Fibroblast of pulmonary artery (primary cell): ENCODE data around the gene SLC7A9.

Source experiments
- DNase-seq: peaks from one replicate; pipeline ENCODE4 v3.0.0-alpha.2; 2010; ENCODE audit warnings: low read depth
- H3K4me3 ChIP-seq: replicated peaks from 2 replicates; pipeline ENCODE4 v1.5.1; 2011; ENCODE audit warnings: low read depth, mild to moderate bottlenecking, control low read depth, low read length, moderate library complexity
- TF ChIP-seq, protein P1 (sequence below): IDR thresholded peaks from 2 replicates; pipeline ENCODE4 v1.5.1; 2011; ENCODE audit warnings: mild to moderate bottlenecking, control low read depth, low read length, inconsistent platforms; ENCODE audit errors: missing control alignments

SLC7A9 gene

DNA sequence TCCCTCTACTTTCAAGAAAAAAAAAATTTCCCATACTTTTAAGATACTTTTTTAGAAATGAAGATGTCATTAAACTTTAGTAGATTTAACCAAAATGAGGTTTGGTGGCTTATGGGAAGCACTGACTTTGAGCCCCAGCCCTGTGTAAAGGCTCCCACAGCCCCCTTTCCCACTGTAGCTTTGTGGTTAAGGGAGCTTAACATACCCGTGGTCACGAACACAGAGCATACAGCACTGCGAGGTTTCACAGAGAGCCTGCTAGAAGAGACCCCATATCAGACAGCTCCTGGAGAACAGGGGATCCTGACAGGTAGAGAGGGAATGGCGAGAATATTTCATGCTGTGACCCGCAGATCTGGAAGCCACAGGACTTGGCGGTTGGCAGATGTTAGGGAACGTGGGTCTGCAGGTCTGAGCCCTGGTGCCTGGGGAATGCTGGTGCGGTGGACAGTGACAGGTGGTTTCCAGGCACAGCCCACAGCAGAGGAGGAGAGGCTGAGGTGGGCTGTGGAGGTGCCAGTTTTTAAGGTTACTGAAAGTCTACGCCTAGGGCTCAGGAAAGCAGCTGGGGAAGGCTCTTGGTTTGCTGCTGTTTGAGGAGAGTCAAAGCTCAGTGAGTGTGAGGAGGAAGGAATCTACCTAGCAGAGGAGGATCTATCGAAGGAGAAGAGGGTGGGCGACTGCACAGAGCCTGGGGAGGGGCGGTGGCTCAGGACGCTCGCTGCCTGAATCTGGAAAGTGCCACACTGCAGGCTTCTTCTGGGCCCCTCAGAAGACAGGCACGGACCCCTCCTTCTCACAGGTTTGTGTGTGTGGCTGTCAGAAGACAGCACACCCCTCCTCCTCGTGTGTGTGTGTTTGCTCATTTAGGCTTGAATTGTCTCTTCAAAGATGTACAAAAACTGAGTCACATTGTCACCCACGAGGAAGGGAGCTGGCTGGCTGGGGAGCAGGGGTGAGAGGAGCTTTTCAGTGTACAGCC lies 49.9 kb downstream of the SLC7A9 start:
- TF ChIP-seq, protein P1, sequence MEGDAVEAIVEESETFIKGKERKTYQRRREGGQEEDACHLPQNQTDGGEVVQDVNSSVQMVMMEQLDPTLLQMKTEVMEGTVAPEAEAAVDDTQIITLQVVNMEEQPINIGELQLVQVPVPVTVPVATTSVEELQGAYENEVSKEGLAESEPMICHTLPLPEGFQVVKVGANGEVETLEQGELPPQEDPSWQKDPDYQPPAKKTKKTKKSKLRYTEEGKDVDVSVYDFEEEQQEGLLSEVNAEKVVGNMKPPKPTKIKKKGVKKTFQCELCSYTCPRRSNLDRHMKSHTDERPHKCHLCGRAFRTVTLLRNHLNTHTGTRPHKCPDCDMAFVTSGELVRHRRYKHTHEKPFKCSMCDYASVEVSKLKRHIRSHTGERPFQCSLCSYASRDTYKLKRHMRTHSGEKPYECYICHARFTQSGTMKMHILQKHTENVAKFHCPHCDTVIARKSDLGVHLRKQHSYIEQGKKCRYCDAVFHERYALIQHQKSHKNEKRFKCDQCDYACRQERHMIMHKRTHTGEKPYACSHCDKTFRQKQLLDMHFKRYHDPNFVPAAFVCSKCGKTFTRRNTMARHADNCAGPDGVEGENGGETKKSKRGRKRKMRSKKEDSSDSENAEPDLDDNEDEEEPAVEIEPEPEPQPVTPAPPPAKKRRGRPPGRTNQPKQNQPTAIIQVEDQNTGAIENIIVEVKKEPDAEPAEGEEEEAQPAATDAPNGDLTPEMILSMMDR = no peak
- no peak for DNase-seq
- H3K4me3 ChIP-seq = no peak overlapping the region

DNA sequence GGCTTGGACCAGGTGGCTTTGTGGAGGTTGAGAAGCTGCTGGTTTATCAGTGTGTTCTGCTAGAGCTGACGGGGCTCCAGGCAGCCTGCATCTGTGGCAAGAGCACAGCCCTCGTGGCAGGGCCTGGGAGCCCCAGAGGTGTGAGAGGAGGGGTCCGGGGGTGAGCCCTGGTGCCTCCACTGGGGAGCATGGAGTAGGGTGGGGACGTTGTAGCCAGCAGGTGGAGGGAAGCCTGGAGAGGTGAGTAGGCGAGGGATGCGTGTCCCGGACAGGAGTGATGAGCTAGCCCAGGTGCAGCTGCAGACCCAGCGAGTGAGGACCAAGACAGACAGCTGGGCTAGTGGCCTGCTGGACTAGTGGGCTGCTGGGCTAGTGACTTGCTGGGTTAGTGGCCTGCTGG lies 51.0 kb downstream of the SLC7A9 start:
- DNase-seq = no peak
- H3K4me3 ChIP-seq = no peak overlapping the region
- TF ChIP-seq, protein P1 = no peak

DNA sequence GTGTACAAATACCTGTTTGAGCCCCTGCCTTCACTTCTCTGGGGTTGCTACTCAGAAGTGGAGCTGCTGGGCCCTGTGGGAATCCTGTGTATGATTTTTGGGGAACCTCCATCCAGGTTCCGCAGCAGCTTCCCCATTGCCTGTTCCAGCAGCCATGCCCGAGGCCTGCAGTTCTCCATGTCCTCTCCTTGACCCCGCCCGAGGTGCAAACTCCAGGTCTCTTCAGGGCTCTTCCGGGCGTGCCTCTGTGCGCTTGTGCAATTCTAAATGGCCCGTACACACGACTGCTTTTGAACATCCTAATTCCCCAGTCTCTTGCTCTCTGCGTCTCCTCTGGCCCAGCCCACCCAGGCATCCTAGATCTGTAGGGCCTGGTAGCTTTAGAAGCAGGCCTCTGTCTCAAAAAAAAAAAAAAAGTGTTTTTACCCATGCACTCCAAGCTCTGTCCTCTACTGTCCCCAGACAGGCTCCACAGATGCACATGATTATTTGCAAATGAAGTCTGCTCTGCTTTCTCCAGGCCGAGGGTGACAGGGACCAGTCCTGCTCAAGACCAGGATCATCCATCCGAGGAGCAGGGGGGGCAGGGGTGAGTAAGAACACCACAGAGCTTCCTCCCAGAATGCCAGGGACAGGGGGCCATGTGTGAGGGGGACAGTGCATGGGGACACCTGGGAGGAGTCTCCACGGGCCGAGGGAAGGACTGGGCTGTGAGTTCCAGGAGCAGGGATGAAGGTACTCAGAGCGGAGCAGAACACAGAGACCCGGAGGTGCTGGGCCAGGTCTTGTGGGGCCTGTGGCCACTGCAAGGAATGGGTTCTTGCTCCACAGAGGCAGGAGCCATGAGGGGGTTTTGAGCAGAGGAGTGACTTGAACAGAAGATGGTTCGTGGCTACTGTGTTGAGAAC lies 51.7 kb downstream of the SLC7A9 start:
- H3K4me3 ChIP-seq = no peak overlapping the region
- no peak for DNase-seq
- TF ChIP-seq, protein P1 = no peak

DNA sequence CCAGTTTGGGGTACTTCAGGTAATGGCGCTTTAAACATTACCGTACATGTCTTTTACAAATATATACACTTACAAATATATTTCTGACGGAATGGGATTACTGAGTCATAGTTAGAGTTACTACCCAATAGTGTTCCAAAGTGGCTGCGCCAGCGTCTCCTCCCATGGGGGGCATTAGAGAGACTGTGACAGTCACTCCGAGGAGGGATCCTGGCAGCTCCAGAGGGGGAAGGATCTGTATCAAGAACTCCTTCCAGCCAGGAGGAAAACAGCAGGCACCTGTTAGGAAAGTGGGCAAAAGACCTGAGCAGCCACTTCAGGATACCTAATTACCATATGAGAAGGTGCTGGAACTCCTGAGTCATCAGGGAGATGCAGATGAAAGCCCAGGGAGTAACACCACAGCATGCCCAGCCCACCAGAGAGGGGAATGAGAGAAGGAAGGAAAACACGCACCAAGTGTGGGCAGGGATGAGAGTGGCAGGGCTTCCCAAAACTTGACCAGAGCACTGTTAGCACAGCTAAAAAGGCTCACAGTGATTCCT lies 52.9 kb downstream of the SLC7A9 start:
- DNase-seq = no peak
- TF ChIP-seq, protein P1 = no peak
- H3K4me3 ChIP-seq = no peak overlapping the region

DNA sequence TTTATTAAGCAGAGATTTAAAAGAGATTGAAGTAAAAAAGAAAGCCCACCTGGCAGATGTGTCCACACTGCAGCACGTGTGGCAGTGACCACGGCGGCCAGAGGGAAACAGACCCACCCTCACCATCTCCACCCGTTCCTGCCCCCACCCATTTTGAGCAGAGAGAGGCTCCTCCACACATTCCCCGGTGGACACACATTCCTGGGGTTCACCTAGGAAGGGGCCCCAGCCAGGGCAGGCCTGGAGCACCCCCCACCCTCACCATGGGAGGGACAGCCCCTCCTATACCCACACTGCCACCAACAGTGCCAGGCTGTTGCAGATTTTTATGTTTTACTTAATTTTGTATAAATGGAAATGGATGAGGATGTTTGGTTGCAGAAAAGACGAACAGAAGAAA lies 54.9 kb downstream of the SLC7A9 start:
- DNase-seq = no peak
- H3K4me3 ChIP-seq = no peak overlapping the region
- TF ChIP-seq, protein P1 = no peak

DNA sequence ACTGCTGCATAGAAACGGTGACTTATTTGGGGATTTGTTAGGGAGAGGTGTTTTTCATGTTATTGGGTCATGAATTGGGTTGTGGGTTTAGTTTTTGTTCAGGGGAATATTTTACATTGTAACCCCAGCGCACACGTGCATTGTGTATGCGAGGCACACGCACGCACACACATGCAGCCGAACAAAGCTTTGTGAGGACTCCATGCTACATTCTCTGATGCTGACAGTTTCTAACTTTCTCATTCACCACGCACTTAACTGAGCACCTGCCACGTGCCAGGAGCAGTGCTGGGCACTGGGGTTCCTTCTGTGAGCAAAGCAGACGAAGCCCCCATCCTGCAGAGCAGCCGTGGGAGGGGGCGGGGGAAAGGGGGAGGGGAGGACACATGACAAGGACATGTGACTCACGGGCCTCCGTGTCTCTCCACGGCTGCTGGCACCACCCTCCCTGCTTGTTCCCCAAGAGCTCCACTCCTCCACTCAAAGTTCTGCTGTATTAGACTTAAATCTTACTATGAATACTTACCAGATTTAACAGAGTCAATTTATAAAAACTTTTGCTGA lies 55.6 kb downstream of the SLC7A9 start:
- no peak overlapping the region for H3K4me3 ChIP-seq
- DNase-seq = no peak
- TF ChIP-seq, protein P1 = no peak
